KG1 (cell line): ENCODE data around the gene ITPR3.

Experiments used
- DNase-seq: peaks from one replicate; lab custom pipeline; 2025; lab: John Stamatoyannopoulos, UW

Gene ITPR3

GRCh38 chr6:33737267-33738026, 116.3 kb downstream of the ITPR3 start:
- no peak for DNase-seq

- DNase-seq: no peak
Observed at GRCh38 chr6:33738153-33738552, 117.0 kb downstream of the ITPR3 start.

DNA sequence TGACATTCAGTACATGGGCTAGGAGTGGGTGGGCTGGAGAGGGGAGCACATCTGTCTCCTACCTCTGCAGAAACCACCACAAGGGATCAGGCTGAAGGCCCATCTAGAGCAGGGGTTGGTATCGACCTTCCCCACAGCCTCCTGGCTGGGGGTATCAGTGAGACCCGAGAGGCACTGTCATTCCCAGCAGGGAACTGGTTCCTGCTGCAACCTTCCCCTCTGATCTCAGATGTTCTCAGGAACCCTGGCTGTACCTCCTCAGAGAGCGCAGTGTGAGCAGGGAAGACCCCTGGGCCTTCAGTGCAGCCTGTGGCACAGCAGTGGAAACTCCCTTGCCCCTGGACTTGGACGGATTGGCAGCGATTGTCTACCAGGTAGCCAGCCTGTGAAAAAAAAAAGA, 117.8 kb downstream of the ITPR3 start:
- DNase-seq: no peak

DNA sequence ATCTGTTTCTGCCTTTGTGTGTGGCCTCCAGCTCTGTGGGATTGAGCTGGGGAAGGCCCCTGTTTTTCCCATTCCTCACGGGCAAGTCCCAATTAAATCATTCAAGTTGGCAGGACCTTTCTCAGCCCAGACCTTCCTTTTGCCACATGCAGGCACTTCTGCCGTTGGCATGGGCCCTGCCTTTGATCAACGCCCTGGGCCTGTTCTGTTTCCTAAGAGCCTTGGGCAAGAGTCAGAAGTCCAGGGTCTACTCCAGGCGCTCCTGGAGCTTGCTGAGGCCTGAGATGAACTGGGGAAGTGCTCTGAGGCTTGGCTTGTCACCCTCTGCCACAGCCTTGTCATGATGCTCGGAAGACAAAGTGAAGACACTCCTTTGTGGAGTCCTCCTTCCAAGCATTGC, 118.4 kb downstream of the ITPR3 start:
- DNase-seq: no peak

DNA sequence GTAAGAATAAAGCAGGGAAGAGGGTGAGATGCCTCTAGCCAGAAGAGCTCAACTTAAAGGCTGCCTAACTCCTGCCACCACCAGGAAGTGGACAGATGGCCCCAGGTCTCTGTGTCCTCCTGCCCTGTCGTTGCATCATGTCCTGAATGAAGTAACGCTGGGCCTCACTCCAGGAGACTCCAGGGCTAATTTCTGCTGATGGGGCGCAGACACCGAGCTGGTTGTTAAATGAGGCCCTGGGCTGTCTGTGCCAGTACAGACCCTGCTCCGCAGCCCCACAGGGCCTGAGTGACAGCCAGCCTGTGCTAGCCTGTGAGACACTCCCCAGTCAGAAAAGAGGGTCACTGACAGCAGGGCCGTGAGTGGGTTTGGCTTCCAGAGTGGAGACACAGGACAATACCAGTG, 119.1 kb downstream of the ITPR3 start:
- no peak for DNase-seq

DNA sequence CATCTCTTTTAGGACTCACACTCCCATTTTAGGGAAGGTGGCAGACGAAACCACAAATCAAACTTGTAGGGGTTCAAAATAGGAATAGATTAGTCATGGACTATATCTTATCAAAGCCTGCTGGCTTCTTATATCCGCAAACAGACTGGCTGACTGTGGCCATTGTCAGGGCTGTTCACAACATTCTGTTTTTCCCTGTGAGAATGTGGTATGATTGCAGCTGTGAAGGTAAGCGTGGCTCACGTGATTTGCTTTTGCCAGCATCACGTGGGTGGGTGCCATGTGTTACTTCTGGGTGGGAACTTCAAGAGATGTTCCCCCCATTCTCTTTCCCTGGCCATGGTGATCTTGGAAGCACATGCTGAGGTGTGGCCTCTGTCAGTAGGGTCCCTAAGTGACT, 119.7 kb downstream of the ITPR3 start:
- no peak for DNase-seq

- no peak for DNase-seq
Observed at GRCh38 chr6:33742092-33742491, 121.0 kb downstream of the ITPR3 start.

DNA sequence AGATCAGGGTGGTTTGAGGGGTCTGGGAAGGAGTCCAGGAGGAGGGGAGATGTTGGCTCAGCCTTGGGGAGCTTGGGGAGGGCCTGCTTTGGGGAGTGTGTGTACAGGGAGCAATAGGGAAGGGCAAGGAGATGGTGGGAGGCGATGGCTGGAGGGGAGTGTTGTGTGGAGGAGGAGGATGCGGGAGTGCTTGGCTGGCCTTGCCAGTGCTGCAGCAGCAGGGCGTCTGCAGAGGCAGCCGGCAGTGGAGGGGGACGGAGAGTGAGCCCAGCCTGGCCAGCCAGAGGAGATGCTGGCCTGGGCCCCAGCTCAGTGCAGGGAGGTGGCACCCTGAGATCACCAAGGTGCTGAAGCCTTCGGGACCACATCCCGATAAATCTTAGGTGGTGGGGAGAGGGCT, 121.7 kb downstream of the ITPR3 start:
- no peak for DNase-seq

- DNase-seq: peak; percentile 21
Observed at GRCh38 chr6:33744001-33744848, 123.1 kb downstream of the ITPR3 start.

GRCh38 chr6:33744895-33745546, 123.9 kb downstream of the ITPR3 start:
- DNase-seq: no peak

GRCh38 chr6:33745548-33745947, 124.4 kb downstream of the ITPR3 start:
- no peak for DNase-seq
